ENCODE data around the gene LPIN3.

Gene LPIN3

DNA sequence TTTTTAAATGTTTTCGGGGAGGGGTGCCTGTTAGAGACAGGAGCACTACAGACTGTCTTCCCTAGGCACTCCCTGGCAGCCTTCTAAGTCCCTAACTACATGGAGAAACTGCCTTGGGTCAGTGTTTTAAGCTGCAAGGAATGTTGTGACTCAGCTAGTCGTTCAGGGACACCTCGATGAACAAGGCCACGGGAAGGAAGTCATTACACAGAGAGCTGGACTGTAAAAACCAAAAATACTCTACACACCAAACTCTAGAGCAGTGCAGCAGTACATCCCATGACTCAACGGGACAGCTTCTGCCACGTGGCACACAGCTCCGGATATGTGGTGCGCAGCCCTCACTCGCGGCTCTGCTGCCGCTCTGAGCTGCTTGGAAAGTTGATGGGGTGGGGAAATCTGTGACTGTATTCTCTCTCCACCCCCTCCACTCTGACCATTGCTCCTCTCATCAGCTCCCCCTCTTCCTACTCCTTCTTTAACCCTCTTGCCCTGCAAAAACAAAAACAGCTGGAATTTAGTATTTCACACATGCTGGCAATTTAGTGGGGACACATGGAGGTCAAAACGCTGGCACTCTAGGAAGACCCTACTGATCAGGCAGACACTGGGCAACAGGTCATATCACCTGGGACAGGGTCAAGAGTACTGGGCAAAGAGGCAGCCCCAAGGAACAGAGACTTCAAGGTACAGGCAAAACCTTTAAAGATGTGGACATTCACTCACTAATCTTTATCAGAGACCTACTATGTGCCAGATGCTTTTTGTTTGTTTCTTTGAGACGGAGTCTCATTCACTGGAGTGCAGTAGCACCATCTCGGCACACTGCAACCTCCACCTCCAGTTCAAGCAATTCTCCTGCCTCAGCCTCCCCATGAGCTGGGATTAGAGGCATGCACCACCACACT lies 10.9 kb upstream of the LPIN3 start:
- DNase-seq: no peak

GRCh38 chr20:41330343-41330720 lies 10.3 kb upstream of the LPIN3 start:
- no peak for DNase-seq

DNA sequence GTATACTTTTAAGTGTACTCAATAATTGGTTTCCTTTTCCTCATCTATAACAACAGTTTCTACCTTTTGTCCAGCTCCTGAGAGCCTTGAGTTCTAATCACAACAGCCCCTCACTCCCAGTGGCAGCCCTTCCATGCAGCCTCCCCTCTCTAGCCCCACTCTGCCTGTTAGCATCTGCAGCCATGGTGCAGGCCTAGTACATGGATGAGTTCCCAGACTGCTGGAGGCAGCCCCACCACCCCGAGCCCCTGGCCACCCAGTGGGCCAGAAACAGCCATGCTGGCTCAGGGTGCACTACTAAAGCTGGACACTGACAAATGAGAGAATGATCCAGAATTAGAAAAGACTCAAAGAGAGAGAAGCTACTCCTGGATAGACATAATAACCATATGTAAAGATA lies 9.7 kb upstream of the LPIN3 start:
- DNase-seq: no peak

DNA sequence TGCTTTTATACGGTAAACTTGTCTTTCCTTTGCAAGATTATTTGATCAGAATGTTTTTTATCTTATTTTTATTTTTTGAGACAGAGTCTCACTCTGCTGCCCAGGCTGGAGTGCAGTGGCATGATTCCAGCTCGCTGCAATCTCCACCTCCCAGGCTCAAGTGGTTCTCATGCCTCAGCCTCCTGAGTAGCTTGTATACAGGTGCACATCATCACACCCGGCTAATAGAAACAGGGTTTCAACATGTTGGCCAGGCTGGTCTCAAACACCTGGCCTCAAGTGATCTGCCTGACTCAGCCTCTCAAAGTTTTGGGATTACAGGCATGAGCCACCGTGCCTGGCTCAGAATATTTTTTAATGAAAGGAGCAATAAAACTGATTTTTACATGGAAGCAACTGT lies 8.9 kb upstream of the LPIN3 start:
- no peak for DNase-seq

DNA sequence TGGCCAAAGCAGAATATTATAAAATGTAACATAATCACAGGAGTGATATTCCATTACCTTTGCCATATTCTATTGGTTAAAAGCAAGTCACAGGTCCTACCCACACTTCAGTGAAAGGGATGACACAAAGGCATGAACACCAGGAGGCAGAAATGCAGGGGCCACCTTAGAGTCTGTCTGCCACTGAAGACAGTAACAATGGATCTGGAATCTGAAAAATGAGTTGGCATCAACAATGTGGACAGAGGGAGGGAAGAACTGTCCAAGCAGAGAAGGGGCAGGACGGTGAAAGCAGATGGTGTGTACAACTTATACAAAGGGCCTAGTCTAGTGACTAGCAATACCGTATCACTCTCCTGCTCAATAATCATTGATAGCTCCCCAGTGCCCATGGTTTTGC lies 6.6 kb upstream of the LPIN3 start:
- no peak for DNase-seq

DNA sequence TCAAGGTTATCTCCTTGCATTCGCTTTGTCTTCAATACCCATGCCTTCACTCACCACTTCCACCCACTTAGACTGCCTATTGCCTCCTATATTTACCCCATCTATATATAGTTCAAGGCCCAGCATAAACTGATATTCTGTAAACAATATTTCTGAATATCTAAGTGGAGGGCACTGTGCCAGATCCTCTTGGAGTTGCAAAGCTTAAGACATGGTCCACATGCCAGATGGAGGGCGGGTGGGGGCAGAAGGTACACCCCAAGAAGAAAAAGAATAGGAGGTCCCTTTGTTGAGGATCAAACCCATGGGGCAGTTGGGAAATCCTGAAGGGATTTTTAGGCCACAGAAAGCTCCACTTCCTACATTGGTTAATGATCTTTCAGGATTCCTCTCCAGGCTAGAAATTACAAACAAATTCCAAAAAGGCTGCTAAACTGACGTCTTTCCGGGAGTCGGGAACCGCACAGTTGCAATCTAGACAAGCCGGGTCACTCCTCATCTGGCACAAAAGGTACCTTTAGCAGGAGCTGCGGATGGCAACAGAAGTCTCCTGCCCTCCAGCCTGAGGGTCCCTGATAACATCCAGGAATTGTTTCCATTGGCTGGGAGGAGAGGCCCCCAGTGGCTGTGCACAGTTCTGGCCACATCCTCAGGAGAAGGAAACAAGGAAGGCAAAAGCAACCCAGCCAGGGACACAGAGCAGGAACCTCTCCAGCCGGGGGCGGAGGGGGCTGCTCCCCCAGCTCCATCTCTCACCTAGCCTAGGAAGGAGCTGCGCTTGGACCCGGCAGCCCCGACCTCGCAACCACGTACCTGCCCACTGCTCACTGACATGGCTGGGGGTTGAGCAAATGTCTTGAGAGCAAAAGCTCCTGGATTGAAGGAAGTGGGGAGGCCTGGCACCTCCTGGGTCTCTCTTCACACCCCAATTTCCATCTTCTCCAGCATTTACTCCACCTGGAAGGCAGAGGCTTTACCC lies 5.9 kb upstream of the LPIN3 start:
- DNase-seq: no peak

DNA sequence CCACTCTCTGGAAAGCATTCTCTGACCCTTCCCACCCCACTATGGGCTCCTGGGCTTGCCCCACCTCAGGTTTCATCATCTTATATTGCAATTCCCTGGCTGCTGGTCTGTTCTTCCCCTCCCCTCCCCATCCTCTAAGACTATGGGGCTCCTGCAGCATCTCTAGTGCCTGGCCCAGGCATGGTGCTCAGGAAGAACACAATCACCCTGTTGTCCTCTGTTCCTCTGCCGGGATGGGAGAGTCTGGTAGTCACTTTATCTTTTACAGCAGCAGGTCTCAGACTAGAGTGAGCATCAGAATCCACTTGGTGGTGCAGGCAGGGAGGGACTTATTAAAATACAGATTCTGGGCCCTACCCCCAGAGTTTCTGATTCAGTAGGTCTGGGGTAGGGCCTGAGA lies 5.0 kb upstream of the LPIN3 start:
- no peak for DNase-seq

DNA sequence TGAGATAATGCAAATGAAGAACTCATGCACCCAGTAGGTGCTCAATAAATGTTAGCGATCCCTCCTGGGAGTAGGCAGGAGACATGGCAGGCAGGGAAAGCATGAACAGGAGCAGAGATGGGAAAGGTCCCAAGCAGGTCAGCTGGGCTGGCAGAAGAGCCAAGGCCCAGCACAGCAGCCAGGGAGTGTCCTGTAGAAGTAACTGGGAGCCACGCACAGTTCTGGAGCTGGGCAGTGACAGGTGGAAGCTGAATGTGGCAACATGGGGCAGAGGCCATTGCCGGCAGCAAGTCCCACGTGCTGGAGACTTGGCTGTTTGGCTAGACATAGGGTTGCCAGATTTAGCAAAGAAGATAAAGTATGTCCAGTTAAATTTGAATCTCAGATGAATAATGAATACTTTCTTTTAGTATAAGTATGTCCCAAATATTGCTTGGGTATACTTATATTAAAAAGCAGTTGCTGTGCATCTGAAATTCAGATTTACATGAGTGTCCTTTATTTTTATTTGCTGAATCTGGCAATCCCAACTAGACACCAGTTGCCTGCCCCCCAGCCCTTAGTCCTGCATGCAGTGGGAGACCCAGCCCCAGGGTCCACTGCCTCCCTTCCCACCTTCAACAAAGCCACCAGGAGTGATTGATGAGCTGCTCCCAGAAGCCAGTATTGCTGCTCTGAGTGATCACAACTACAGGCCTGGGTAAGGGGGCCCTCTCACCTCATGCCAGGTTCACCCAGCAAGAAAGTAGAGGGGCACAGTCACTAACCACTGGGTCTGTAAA lies 3.7 kb upstream of the LPIN3 start:
- no peak for DNase-seq

- DNase-seq: peak; percentile 81
These were observed 679 bp upstream of the LPIN3 start for GRCh38 chr20:41339957-41340326.

DNA sequence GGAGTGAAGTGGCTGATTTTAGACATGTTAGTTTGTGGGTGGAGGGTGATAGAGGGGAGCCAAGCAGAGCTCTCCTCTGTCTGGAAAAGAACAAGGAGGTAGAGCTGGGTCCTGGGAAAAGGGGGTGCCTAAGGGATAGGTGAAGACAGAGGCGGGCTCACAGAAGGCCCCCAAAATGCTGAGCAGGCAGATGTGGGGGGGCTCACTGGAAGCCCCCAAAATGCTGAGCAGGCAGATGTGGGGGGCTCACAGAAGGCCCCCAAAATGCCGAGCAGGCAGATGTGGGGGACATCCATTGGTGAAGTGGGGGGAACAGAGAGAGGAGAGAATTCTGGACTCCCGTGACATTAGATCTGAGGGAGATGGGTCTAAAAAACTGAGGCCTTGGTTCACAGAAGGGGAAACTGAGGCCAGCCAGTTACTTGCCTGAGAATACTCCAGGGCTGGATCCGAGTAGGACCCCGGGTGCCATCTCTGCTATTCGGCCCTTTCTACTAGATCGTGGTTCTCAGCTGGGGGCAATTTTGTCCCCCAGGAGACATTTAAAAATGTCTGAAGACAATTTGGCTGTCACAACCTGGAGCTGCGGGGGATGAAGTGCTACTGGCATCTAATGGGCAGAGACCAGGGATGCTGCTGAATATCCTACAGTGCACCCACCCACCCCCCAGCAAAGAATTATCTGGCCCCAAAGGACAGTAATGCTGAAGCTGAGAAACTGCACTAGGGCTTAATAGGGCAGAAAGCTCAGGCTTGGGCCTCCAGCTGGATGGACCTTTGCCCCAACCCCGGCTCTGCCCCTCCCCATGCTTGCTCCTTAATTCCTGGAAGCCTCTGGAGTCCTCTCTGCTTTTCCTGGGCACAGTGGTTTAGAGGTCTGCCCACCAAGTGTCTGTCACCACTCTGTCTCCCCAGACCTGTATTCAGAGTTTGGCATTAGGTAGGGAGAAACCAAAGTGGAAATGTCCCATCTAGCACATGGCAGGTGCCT lies 2.1 kb downstream of the LPIN3 start:
- no peak for DNase-seq

DNA sequence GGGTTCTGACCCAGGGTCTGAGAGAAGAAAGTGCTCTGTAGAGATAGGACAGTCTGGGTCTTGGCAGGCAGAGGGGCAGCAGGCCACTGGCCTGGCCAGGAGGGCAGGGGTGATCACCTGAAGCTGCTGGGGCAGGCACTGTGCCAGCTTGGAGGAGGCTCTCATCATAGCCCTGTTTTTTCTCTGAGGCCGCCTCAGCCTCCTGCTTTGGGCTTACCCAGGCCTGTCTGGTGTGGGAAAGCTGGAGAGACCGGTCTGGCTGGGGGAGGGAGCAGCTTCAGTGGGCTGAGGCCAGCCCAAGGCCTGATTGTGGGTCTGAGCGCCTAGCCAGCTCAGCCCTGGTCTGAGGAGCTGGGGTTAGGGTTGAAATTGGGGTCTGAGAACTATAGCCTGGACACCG lies 3.9 kb downstream of the LPIN3 start:
- DNase-seq: no peak

- no peak for DNase-seq
These were observed 4.5 kb downstream of the LPIN3 start for GRCh38 chr20:41344938-41345728.

DNA sequence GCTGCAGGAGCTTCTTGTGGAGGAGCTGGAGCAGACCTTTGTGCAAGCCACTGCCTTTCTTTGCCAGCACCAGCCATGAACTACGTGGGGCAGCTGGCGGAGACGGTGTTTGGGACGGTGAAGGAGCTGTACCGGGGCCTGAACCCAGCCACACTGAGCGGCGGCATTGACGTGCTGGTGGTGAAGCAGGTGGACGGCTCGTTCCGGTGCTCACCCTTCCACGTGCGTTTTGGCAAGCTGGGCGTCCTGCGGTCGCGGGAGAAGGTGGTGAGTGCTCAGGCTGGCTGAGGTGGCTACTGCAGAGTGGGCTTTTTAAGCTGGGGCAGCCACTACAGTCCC lies 5.1 kb downstream of the LPIN3 start:
- DNase-seq: no peak

- no peak for DNase-seq
These were observed 7.2 kb downstream of the LPIN3 start for GRCh38 chr20:41347523-41348429.

DNA sequence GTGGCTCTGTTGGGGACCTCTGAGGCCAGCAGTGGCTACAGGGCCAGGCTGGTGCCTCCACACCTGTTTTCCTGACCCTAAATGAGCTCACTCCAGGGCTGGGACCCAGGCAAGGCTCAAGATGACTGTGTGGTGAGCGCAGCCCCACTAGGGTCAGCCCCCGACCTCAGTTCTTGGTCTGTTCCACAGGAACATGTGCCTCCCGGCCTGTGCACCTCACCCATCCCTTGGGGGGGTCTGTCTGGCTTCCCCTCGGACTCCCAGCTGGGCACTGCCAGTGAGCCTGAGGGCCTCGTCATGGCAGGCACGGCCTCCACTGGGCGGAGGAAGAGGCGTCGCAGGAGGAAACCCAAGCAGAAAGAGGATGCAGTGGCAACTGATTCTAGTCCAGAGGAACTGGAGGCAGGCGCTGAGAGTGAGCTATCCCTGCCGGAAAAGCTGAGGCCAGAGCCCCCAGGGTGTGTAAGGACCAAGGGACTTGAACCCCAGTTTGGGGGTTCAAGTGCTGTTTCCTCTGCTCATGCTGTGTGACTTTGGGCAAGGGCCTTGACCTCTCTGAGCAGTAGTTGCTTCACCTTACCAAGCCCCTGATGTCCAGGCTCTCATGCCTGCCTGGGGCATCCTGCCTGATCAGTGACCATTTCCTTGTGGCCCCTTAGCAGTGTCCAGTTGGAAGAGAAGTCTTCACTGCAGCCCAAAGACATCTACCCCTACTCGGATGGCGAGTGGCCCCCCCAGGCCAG lies 8.0 kb downstream of the LPIN3 start:
- no peak for DNase-seq

GRCh38 chr20:41349266-41349665 lies 8.6 kb downstream of the LPIN3 start:
- DNase-seq: no peak

GRCh38 chr20:41349943-41350342 lies 9.3 kb downstream of the LPIN3 start:
- no peak for DNase-seq

- DNase-seq: no peak
These were observed 9.9 kb downstream of the LPIN3 start for GRCh38 chr20:41350408-41350962.

GRCh38 chr20:41352106-41352505 lies 11.5 kb downstream of the LPIN3 start:
- no peak for DNase-seq

All from NCI-H510A (cell line).